Activated T-cell treated with anti-CD3 and anti-CD28 coated beads for 1 hour (primary cell): ENCODE results near the gene BUB3.
A peak's percentile ranks its signal among the peaks of the same experiment; 100 is the strongest.

ENCODE experiments used
- DNase-seq: peaks from one replicate; pipeline ENCODE4 v3.0.0-alpha.2; 2020; ENCODE audit warnings: low read depth

BUB3 gene

GRCh38 chr10:123154092-123154710 lies at the start of gene BUB3:
Gene BUB3 (plus strand): TSS chr10:123154402. CDS start chr10:123154918, 516 bp downstream.
- DNase-seq, result peak; percentile 87

GRCh38 chr10:123109466-123109865 lies 44.7 kb upstream of the BUB3 start:
- no peak for DNase-seq

- no peak for DNase-seq
Observed at GRCh38 chr10:123117644-123118417, 36.4 kb upstream of the BUB3 start.

DNA sequence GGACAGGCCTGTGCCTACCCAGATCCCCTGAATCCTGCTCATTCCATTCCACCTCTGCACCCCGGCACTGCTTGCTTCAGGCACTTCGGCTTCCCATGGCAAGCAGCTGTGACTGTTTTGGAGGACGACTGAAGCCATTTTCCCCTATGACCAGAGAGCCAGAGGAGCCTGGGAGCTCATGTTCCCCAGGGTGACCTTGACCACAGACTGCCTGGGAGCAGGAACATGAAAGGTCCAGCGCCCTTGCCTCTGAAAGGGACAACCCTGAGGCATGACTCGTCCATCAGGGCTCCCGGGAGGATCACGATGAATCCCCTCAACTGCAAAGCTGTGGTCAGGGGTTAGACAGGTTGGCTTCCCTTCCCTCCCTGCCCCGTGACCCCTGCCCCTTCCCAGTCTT lies 35.1 kb upstream of the BUB3 start:
- no peak for DNase-seq

GRCh38 chr10:123126246-123126645 lies 28.0 kb upstream of the BUB3 start:
- no peak for DNase-seq

- DNase-seq, result no peak
Observed at GRCh38 chr10:123129618-123130271, 24.5 kb upstream of the BUB3 start.

DNA sequence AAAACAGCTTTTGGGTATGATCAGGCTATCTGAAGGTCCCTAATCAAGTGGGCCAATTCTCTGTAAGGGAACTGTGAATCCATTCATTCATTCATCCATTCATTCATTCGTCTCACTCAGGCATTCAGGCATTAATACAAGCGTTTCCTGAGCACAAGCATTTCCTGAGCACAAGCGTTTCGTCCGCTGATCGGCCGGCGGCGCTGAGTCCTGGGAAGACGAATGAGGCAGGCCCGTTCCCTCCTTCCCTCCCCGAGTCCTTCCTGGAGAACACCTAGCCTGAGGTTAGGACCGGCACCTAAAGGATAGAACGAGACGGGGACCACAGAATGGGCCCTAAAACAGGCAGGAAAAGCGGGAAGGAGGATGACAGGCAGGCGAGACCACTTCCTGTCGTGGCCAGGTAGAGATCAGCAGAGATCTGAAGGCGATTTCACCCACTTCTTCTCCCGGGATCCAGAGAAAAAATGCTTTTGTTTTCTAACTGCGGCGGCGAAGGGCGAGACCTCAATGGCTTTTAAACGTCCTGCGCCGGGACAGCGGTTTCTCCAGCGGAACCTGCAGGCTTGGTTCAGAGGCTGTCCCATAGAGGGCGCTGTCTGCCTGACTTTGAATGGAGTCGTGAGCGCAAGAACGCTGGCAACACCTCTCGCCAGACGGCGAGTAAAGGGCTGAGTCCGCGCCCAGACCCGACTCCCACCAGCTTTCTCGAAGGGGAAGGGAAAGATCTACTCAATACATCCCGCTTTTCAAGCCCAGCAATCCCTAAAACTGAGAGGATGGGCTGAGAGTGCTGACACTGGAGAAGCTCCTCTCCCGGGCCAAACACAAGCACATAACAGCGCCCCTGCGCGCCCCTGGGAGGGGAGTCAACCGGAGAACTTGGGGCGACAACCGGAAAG lies 21.4 kb upstream of the BUB3 start:
- peak; percentile 88 for DNase-seq

GRCh38 chr10:123133541-123134342 lies 20.5 kb upstream of the BUB3 start:
- no peak for DNase-seq

- DNase-seq, result no peak
Observed at GRCh38 chr10:123134343-123134914, 19.8 kb upstream of the BUB3 start.

- no peak for DNase-seq
Observed at GRCh38 chr10:123134915-123135414, 19.2 kb upstream of the BUB3 start.

- no peak for DNase-seq
Observed at GRCh38 chr10:123135415-123136141, 18.6 kb upstream of the BUB3 start, which contains the start of gene HMX3. Gene HMX3 (plus strand): TSS chr10:123135970. CDS start chr10:123136051, 81 bp downstream.

DNA sequence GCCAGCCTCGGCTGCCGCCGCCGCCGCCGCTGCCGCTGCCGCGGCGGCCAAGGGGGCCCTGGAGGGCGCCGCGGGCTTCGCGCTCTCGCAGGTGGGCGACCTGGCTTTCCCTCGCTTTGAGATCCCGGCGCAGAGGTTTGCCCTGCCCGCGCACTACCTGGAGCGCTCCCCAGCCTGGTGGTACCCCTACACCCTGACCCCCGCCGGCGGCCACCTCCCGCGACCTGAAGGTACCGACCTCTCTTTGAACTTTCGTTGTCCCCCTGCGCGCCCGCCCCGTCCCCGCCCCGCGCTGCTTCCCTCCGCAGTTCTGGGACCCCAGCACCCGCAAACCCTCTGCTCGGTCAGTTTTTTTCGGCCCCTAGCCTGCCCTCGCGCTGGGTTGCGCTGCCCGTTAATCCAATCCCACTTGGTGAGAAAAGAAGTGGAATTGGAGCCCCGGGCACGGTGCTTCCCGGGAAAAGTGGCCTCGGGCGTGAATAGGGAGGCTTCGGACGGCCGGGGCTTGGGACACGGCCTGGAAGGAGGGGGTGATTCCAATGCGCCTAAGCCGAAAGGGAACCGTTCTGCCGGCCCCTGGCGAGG lies 17.9 kb upstream of the BUB3 start:
- no peak for DNase-seq

- DNase-seq, result no peak
Observed at GRCh38 chr10:123136806-123137642, 17.2 kb upstream of the BUB3 start.

- DNase-seq, result no peak
Observed at GRCh38 chr10:123139165-123139520, 15.1 kb upstream of the BUB3 start.

DNA sequence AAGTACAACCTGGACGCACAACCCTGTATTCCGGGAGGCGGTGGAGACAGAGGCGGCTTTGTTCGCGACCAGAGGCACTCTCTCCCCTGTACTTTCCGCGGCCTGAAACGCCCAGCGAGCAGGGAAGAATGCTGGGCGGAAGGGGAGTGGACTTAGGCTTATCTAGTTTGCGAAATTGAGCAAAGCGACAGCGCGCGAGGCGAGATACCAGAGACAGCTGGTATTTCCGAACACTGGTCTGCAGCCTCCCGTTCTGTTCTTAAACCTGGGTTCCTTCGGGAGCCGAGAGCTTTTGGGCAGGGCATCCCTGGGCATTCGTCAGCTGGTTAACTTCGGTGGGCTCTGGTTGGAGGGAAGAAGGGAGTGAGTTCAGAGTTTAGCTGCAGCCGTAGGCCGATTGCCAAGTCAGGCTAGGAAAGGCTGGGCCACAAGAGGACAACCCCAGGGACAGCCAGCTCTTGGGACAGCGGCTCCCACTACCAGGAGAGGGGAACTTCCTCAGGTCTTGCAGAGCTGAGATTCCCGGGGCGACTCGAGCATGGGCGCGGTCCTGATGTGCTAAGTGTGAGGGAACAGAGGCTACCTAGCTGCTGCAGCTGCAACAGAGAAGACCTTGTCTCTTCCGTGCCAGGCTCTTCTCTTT lies 14.6 kb upstream of the BUB3 start:
- DNase-seq, result no peak

- no peak for DNase-seq
Observed at GRCh38 chr10:123140164-123140982, 13.8 kb upstream of the BUB3 start.

GRCh38 chr10:123140983-123141390 lies 13.2 kb upstream of the BUB3 start:
- DNase-seq, result no peak
